ENCODE data around the gene RHOH. TPM values are rescaled to one million over a fixed set of nuclear protein-coding genes. Genes with fewer than 3 reads are reported as not detected.
A peak's percentile ranks its signal among the peaks of the same experiment; 100 is the strongest.

Gene RHOH
- total RNA-seq, 1 experiment from 2014 or later = not detected

GRCh38 chr4:40205259-40206198 is 8.7 kb downstream of the RHOH start:
- DNase-seq (ENCODE audit: low spot score) = no peak

DNA sequence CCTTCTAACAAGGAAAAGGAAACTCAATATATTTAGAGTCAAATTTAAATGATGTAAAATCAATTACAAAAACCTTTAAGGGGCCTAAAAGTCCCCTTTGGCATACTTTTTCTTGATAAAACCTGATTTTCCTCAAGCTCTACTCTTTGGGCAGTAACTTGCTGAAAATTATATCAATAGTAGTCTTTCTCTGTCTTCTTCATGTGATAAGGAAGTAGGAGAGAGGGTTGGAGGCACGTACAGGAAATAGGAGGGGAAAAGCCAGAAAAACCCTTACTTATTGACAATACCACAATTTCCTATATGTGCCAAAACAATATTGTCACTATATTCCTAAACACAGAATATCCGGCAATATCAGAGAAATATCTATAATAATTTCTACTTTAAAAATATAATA is 9.6 kb downstream of the RHOH start:
- no peak for DNase-seq (ENCODE audit: low spot score)

DNA sequence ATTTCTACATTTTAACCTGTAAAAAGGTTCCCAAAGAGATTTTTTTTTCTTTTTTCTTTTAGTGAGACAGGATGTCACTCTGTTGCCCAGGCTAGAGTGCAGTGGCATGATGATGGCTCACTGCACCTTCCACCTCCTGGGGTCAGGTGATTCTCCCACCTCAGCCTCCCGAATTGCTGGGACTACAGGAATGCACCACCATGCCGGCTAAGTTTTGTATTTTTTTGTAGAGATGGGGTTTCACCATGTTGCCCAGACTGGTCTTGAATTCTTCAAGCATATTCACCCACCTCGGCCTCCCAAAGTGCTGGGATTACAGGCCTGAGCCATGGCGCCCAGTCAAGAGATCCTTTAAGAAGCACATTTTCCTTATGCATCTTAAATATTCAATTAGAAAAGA is 12.6 kb downstream of the RHOH start:
- no peak for DNase-seq (ENCODE audit: low spot score)

- DNase-seq (ENCODE audit: low spot score) = no peak
These were observed 13.9 kb downstream of the RHOH start for GRCh38 chr4:40210776-40211175.

GRCh38 chr4:40211224-40212185 is 14.7 kb downstream of the RHOH start:
- DNase-seq (ENCODE audit: low spot score) = peak; percentile 39

DNA sequence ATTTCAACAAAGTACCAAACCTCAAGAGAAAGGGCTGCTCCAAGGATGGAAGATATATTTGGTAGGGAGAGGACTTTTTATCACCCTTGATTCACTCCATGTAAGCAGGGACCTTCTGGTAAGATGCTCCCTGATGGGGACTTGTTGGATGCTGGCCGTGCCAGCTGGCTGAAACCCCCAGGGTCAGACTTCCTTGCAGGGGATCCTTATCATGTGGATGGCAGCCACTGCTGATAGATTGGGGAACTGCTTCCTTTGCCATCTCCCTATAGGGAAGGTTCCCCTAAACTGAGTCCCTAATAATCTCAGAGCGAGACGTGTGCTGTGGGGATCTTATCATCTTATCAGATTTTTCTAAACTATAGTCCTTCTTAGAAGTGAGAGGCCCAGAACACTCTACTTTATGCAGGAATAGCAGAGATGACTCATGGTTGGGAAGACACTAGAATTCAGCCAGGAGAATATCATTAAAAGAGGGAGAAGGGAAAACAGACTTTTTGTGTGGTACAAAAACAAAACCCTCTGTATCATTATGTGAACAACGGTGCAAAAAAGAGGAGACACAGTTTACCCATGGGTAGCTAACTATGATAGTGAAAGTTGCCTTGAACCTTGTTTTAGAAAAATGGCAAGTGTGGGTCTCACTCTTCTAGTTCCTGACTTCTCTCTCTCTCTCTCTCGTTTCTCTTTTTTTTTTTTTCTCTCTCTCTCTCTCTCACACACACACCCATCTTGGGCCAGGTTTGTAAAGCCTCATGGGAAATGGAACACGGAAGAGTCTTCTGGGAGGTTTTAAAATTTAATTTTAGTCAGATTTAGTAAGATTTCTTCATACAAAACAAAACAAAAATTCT is 16.1 kb downstream of the RHOH start:
- no peak for DNase-seq (ENCODE audit: low spot score)

DNA sequence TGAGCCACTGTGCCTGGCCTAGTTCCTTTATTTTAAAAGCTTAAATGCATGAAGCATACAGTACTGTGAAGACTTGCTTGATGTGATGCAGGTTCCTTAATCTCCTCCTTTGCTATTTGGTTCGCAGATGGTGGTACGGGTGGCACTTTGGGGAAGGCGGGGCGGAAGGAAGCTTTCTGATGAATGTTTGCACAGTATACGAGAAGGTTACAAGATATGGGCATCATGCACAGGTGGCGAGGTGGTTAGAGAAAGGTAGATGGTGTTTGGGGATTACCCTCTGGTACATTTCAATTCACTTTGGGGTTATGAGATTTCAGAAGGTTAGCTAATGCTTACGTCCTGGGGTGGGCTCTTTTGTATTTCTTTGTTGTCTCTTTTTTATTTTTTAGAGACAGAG is 17.2 kb downstream of the RHOH start:
- no peak for DNase-seq (ENCODE audit: low spot score)

DNA sequence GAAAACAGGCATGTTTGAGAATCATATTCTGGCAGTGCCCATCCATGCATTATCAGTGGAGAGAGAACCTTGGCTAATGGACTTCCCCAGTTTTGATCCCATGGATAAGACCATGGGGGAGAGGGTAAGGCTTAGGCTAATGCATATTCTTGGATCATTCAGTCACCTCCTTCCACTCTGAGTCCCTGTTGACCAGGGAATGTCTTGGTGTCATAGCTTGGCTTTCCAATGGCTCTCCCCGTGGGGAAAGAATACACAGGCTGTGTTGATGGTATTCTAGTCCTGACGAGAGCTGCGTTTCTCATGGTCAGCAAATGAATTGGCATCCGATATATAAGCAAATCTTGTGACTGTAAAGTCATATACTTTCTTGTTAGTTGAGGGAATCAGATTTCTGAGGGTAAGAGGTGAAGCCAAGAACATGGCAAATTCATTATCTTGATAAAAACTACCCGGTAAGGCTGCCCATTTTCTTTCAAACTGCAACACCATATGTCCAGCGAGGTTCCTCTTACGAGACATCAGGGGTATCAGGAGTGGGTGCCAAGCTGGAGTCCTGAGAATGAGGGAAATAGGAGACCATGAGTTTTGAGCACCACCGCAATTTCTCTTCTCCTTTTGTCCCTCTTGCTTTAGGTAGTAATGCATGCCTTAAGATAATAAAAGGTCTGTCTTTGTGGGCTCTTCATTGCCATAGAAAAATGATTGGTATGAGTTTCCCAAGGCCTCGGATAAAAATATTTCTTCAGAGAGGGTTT is 18.0 kb downstream of the RHOH start:
- no peak for DNase-seq (ENCODE audit: low spot score)

DNA sequence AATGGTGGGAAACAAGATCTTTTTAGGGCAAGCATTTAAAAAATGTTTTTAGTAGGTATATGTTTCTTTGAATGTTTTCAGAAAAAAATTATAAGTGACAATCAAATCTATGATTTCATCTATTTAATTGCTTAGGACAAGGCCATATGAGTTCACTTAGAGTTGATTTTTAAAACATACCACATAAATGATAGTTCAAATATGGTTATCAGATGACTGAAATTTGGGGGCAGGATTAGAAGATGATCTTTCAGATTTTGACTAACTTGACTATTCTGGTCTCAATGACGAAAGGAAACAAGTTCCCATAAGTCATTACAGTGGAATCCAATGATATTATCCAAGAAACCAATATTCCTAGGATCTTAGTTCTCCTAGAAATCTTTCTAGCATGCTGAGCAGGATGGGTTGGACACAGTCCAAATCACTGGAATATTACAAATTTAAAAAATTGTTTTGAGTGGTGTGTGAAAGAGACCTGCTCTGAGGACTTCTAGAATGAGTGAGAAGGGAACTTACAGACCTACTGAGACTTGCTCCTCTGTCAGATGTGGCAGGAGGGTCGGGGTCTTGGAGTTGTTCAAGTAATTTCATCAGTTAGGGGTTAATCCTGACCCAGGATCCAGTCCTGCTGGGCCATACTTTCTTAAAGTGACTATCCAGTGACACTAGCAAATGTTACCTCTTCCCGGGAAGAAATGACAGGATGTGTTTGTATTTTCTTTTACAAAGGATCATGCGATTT is 20.0 kb downstream of the RHOH start:
- no peak for DNase-seq (ENCODE audit: low spot score)

DNA sequence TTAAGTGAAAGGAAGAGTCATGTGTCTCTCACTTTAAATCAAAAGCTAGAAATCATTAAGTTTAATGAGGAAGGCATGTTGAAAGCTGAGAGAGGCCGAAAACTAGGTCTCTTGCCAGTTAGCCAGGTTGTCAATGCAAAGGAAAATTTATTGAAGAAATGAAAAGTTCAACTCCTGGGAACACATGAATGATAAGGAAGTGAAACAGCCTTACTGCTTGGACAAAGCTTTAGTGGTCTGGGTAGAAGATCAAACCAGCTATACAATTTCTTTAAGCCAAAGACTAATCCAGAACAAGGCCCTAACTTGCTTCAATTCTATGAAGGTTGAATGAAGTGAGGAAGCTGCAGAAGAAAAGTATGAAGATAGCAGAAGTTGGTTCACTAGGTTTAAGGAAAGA is 24.9 kb downstream of the RHOH start:
- no peak for DNase-seq (ENCODE audit: low spot score)

- DNase-seq (ENCODE audit: low spot score) = no peak
These were observed 26.5 kb downstream of the RHOH start for GRCh38 chr4:40223343-40223742.

- no peak for DNase-seq (ENCODE audit: low spot score)
These were observed 27.6 kb downstream of the RHOH start for GRCh38 chr4:40224432-40224831.

GRCh38 chr4:40225497-40225896 is 28.7 kb downstream of the RHOH start:
- no peak for DNase-seq (ENCODE audit: low spot score)

GRCh38 chr4:40227284-40227683 is 30.5 kb downstream of the RHOH start:
- no peak for DNase-seq (ENCODE audit: low spot score)

DNA sequence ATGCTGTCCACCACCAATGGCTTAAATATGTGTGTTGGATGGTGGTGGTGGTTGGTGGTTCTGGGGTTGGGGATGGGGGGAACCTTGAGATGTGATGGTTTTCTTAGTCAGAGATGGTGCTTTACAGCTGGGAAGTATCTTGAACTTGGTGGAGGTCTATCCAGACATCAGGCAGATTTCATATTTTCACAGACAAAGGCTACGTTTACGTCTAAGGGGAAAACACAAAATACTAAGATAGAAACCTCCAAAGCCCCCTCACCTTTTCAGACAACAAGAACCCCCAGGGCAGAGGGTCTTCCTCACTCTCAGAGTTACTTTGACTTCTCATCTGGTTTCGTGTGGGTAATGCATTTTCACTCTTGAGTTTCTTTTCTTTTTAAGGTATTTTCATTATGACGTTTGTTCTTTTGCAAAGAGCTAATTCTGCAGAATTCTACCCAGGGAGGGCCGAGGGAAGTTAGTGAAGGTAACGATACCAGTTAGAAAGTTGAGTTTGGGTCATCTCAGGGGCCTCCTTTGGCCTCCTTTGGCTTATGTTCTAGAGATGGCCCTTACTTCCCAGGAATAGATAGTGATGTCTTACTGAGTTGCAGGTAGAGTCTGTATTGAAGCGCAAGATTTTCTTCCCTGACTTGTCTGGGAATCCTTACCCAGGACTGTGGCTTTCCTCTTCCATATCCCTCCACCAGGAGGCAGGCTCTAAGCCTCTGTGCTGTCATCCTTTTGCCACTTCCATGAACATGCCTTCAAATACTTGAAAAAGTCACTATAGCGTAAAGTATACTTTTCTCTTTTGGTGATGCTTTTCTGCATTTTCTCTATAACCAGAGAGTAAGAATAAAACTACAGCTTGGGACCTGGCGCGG is 31.9 kb downstream of the RHOH start:
- DNase-seq (ENCODE audit: low spot score) = peak; percentile 31

GRCh38 chr4:40231316-40231863 is 34.6 kb downstream of the RHOH start:
- no peak for DNase-seq (ENCODE audit: low spot score)

DNA sequence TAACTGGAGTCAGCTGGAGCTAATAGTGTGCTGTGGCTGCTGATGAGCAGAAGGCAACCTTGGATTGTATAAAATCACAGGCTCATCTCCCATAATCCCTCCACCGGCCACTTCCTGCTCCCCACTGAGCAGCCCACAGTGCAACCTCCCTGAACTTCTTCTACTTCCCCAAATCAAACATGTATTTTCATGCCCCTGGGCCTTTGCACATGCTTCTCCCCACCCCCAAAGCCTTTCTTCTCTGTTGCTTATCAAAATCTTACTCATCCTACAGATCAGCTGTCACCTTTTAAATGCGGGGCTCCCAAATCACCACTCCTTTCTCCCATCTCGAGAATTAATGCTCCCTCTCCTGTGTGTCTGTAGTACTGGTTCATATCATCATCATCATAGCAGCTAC is 35.8 kb downstream of the RHOH start:
- DNase-seq (ENCODE audit: low spot score) = no peak

DNA sequence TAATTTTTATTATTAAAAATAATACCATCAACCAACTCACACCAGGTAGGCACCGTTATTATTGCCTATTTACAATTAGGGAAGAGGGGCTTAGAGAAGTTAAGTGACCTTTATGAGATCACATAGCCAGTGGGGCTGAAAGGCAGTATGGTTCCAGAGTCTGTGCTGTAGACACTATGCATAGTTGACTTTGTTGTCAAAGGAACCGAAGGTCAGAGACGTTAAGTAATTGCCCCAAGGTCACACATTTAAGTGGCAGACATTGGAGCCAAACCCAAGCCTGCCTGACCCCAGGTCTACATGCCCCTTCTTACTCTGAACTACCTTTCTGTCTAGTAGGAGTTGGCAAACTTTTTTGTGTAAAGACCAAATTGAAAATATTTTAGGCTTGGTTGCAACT is 36.4 kb downstream of the RHOH start:
- no peak for DNase-seq (ENCODE audit: low spot score)

DNA sequence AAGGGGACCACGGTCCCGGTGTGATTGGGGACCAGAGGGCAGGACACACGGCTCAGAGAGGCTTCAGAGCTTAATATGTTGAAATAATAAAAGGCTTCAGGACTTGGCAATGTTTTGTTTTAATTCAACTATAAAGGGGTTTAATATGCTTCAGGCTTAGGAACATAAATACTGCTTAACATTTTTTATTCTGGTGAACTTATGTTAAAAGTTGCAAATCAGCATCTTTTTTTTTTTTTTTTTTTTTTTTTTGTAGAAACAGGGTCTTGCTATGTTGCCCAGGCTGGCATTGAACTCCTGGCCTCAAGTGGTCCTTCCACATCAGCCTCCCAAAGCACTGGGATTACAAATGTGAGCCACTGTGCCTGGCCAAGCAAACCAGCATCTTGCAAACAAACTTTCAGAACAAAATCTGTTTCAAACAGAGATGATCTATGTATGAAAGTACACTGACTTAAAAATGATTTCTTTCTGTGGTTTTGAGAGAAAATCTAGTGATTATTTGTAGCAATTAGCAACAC is 37.7 kb downstream of the RHOH start:
- no peak for DNase-seq (ENCODE audit: low spot score)
